GM12878 (cell line): ENCODE results near the gene TCIRG1. TPM values are rescaled to one million over a fixed set of nuclear protein-coding genes. Genes with fewer than 3 reads are reported as not detected.
A peak's percentile ranks its signal among the peaks of the same experiment; 100 is the strongest.

ENCODE experiments used
- CHD4 ChIP-seq: fragments of 200-600 bp; sonication (generic); IDR thresholded peaks from 2 replicates; pipeline ENCODE4 v1.6.1; 2016; ENCODE audit warnings: mild to moderate bottlenecking
- DPF2 ChIP-seq: fragments of 450-650 bp; IDR thresholded peaks from 2 replicates; pipeline ENCODE4 v1.6.1; 2017; ENCODE audit warnings: mild to moderate bottlenecking
- EGR1 ChIP-seq, 2 experiments: IDR thresholded peaks; 1 replicate in 1 of 2; 2 replicates in 1 of 2; pipeline ENCODE4 v1.6.1; 2011 to 2012; ENCODE audit warnings: low read depth in 2 of 2, low read length in 2 of 2, borderline replicate concordance in 1 of 2, mild to moderate bottlenecking in 1 of 2, moderate library complexity in 1 of 2
- ETV6 ChIP-seq, 2 experiments: fragments of 450-650 bp in 1 of 2; IDR thresholded peaks in 1 of 2; conservative IDR thresholded peaks in 1 of 2; 2 replicates each; pipeline ENCODE4 v1.6.1; 2014; ENCODE audit warnings: antibody characterized with exemption in 1 of 2, borderline replicate concordance in 1 of 2, low read depth in 1 of 2, mild to moderate bottlenecking in 1 of 2, moderate library complexity in 1 of 2
- HCFC1 ChIP-seq: fragments of 150-350 bp; IDR thresholded peaks from 2 replicates; pipeline ENCODE4 v1.6.1; 2014; ENCODE audit warnings: low read length
- KLF5 ChIP-seq: fragments of 450-650 bp; IDR thresholded peaks from 2 replicates; pipeline ENCODE4 v1.6.1; 2014; ENCODE audit warnings: mild to moderate bottlenecking; ENCODE audit not compliant: partially characterized antibody
- MTA3 ChIP-seq: IDR thresholded peaks from 2 replicates; pipeline ENCODE4 v1.6.1; 2012; ENCODE audit warnings: low read length, inconsistent platforms, borderline replicate concordance
- NBN ChIP-seq: fragments of 450-650 bp; IDR thresholded peaks from 2 replicates; pipeline ENCODE4 v1.6.1; 2016
- PAX5 ChIP-seq: IDR thresholded peaks from 2 replicates; pipeline ENCODE4 v1.6.1; 2011; ENCODE audit warnings: low read depth, low read length, borderline replicate concordance
- RB1 ChIP-seq: fragments of 450-650 bp; formaldehyde crosslinking; IDR thresholded peaks from 2 replicates; pipeline ENCODE4 v1.6.1; 2017; ENCODE audit warnings: mild to moderate bottlenecking, borderline replicate concordance
- SMARCA5 ChIP-seq: fragments of 450-650 bp; IDR thresholded peaks from 2 replicates; pipeline ENCODE4 v1.6.1; 2017; ENCODE audit warnings: mild to moderate bottlenecking
- STAT1 ChIP-seq: fragments of 450-650 bp; conservative IDR thresholded peaks from 2 replicates; pipeline ENCODE4 v1.6.1; 2014; ENCODE audit warnings: antibody characterized with exemption, mild to moderate bottlenecking
- YY1 ChIP-seq: IDR thresholded peaks from 2 replicates; pipeline ENCODE4 v1.6.1; 2011; ENCODE audit warnings: low read depth, mild to moderate bottlenecking, low read length
- polyA plus RNA-seq, 11 experiments: library from polyadenylated mRNA; depleted of rRNA in 4 of 11; unstranded in 6 of 11; stranded (reverse) in 5 of 11; fragments of >200 nt; fragmentation: Nextera tagmentation in 4 of 11; fragmentation: Illumina TruSeq in 1 of 11; extraction: Ambion mirVana in 4 of 11; extraction: Trizol in 1 of 11; gene quantifications; 1 replicate in 1 of 11; 2 replicates in 10 of 11; pipeline versions ENCODE4 v1.2.1 to v1.2.3, GENCODE V29; 2011 to 2016; ENCODE audit warnings: inconsistent platforms in 2 of 11, missing spikeins in 2 of 11, low read depth in 1 of 11
- total RNA-seq, 4 experiments: library from RNA; depleted of rRNA in 3 of 4; stranded (reverse); fragments of >200 nt in 3 of 4; fragmentation: Illumina TruSeq in 1 of 4; extraction: Trizol in 1 of 4; gene quantifications; 2 replicates each; pipeline versions ENCODE4 v1.2.1 to v1.2.3, GENCODE V29; 2013 to 2021
- TF ChIP-seq, protein P1 (sequence below): IDR thresholded peaks from 2 replicates; pipeline ENCODE4 v1.6.1; 2011; ENCODE audit warnings: borderline replicate concordance, low read depth, mild to moderate bottlenecking, moderate library complexity, mixed read lengths, low read length; ENCODE audit not compliant: insufficient read depth; ENCODE audit errors: extremely low read length
- TF ChIP-seq, protein P2 (sequence below): fragments of 450-650 bp; IDR thresholded peaks from 2 replicates; pipeline ENCODE4 v1.6.1; 2017; ENCODE audit warnings: mild to moderate bottlenecking, low read depth, inconsistent platforms; ENCODE audit not compliant: poor library complexity, severe bottlenecking
- TF ChIP-seq, protein P3 (sequence below): IDR thresholded peaks from 2 replicates; pipeline ENCODE4 v1.6.1; 2012; ENCODE audit warnings: improper control_type of control experiment, low read depth, low read length; ENCODE audit not compliant: insufficient replicate concordance
- TF ChIP-seq, protein P4 (sequence below): fragments of 450-650 bp; IDR thresholded peaks from 2 replicates; pipeline ENCODE4 v1.6.1; 2017; ENCODE audit warnings: borderline replicate concordance

The TCIRG1 gene
- total and polyA plus RNA-seq, 10 of the 15 experiments (the other 5 are each of a cell fraction or from before 2014, with no cell fraction given): 0.76 to 218 (median 87.4) TPM

DNA sequence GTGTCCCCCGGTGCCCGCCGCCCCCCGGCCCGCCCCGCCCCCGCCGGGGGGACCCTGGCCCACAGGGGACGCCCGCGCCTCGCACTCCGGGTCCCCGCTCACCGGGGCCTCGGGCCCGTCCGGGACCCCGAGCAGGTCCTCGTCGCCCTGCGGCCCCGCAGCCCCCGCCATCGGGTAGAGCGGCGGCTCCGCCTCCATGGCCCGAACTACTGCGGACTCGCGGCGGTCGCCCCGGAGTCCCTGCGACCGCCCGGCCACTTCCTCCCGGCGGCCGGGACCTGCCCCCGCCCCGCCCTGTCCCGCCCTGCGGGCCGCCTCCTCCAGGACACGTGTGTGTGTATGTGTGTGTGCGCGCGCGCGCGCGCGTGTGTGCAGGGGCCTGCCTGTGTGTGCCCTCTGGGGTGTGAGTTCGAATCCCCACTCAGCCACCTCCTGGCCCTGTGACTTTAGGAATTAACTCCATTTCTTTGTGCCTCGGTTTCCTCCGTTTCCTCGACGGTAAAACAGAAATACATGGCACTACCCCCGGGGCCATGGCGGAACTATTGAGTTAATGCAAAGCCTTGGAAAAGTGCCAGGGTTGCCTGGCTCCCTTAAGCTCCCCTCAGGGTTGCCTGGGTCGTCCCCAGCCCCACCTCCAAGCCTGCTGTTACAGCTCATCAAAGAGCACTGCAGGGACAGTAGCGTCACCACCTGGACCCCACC is 34.8 kb upstream of the TCIRG1 start, which contains the start of gene UNC93B1 (continued):
- TF ChIP-seq STAT1 (no peak), CHD4 (0 out of 2 replicates have a peak, but pooled peaks have one; percentile 82), KLF5 (no peak), PAX5 (no peak), NBN (peak; percentile 53; the same call in 1 of the 2 replicates), DPF2 (peak; percentile 24; the same call in 1 of the 2 replicates), YY1 (peak; percentile 50), EGR1 (IDR thresholded peaks at IDR 0.05; ENCODE audit: borderline replicate concordance in 1 of 2, low read depth in 2 of 2, low read length in 2 of 2) (no peak), SMARCA5 (no peak), MTA3 (no peak), RB1 (no peak), ETV6 (conservative IDR thresholded peaks at IDR 0.05 in 1 of 2, IDR thresholded peaks at IDR 0.05 in 1 of 2; ENCODE audit: borderline replicate concordance in 1 of 2, low read depth in 1 of 2) (0 out of 4 replicates have a peak, but pooled peaks of 1 of the 2 experiments have one; percentile 19), HCFC1 (no peak)
- TF ChIP-seq, protein P1, sequence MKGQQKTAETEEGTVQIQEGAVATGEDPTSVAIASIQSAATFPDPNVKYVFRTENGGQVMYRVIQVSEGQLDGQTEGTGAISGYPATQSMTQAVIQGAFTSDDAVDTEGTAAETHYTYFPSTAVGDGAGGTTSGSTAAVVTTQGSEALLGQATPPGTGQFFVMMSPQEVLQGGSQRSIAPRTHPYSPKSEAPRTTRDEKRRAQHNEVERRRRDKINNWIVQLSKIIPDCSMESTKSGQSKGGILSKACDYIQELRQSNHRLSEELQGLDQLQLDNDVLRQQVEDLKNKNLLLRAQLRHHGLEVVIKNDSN: peak; percentile 68
- TF ChIP-seq, protein P2, sequence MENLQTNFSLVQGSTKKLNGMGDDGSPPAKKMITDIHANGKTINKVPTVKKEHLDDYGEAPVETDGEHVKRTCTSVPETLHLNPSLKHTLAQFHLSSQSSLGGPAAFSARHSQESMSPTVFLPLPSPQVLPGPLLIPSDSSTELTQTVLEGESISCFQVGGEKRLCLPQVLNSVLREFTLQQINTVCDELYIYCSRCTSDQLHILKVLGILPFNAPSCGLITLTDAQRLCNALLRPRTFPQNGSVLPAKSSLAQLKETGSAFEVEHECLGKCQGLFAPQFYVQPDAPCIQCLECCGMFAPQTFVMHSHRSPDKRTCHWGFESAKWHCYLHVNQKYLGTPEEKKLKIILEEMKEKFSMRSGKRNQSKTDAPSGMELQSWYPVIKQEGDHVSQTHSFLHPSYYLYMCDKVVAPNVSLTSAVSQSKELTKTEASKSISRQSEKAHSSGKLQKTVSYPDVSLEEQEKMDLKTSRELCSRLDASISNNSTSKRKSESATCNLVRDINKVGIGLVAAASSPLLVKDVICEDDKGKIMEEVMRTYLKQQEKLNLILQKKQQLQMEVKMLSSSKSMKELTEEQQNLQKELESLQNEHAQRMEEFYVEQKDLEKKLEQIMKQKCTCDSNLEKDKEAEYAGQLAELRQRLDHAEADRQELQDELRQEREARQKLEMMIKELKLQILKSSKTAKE: no peak
- TF ChIP-seq, protein P3, sequence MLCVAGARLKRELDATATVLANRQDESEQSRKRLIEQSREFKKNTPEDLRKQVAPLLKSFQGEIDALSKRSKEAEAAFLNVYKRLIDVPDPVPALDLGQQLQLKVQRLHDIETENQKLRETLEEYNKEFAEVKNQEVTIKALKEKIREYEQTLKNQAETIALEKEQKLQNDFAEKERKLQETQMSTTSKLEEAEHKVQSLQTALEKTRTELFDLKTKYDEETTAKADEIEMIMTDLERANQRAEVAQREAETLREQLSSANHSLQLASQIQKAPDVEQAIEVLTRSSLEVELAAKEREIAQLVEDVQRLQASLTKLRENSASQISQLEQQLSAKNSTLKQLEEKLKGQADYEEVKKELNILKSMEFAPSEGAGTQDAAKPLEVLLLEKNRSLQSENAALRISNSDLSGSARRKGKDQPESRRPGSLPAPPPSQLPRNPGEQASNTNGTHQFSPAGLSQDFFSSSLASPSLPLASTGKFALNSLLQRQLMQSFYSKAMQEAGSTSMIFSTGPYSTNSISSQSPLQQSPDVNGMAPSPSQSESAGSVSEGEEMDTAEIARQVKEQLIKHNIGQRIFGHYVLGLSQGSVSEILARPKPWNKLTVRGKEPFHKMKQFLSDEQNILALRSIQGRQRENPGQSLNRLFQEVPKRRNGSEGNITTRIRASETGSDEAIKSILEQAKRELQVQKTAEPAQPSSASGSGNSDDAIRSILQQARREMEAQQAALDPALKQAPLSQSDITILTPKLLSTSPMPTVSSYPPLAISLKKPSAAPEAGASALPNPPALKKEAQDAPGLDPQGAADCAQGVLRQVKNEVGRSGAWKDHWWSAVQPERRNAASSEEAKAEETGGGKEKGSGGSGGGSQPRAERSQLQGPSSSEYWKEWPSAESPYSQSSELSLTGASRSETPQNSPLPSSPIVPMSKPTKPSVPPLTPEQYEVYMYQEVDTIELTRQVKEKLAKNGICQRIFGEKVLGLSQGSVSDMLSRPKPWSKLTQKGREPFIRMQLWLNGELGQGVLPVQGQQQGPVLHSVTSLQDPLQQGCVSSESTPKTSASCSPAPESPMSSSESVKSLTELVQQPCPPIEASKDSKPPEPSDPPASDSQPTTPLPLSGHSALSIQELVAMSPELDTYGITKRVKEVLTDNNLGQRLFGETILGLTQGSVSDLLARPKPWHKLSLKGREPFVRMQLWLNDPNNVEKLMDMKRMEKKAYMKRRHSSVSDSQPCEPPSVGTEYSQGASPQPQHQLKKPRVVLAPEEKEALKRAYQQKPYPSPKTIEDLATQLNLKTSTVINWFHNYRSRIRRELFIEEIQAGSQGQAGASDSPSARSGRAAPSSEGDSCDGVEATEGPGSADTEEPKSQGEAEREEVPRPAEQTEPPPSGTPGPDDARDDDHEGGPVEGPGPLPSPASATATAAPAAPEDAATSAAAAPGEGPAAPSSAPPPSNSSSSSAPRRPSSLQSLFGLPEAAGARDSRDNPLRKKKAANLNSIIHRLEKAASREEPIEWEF: no peak
- TF ChIP-seq, protein P4, sequence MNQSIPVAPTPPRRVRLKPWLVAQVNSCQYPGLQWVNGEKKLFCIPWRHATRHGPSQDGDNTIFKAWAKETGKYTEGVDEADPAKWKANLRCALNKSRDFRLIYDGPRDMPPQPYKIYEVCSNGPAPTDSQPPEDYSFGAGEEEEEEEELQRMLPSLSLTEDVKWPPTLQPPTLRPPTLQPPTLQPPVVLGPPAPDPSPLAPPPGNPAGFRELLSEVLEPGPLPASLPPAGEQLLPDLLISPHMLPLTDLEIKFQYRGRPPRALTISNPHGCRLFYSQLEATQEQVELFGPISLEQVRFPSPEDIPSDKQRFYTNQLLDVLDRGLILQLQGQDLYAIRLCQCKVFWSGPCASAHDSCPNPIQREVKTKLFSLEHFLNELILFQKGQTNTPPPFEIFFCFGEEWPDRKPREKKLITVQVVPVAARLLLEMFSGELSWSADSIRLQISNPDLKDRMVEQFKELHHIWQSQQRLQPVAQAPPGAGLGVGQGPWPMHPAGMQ: no peak
